ENCODE measurements around the gene GALNT11.
"Not testable (repeated sequence)": the region's sequence is repeated elsewhere in the genome, so short reads cannot be mapped to it uniquely, and the experiment has no call there.

The GALNT11 gene

DNA sequence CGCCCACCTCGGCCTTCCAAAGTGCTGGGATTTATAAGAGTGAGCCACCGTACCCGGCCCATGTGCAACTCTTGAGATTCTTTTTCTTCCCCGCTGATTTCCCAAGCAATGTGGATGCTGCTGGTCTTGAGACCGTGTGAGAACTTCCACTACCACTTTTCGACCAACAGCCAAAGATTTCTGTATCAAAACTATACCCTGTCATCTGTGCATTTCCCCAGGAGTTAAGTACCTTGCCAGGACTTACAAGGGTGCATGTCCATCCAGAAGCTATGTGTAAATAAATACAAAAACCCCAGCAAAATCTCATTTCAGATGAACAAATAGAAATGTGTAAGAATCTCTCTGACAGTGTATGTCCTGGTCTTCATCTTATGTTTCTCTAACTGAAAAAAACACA, 9.9 kb upstream of the GALNT11 start:
- Histone ChIP-seq H3K27ac (ENCODE audit: low read length) (no peak overlapping the region), H3K9me3 (replicated peaks; ENCODE audit: insufficient read depth, low read length) (no peaks in the 10 kb centered on the region), H3K4me2 (ENCODE audit: low read depth, low read length) (no peak overlapping the region)

DNA sequence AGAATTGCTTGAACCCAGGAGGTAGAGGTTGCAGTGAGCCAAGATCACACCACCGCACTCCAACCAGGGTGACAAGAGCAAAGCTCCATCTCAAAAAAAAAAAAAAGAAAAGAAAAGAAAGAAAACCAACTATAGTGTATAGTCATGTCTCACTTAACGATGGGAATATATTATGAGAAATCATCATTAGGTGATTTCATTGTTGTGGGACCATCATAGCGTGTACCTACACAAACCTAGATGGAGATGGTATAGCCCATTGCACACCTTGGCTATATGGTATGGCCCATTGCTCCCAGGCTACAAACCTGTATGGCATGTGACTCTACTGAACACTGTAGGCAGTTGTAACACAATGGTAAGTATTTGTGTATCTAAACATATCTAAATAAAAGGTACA, 8.5 kb upstream of the GALNT11 start:
- Histone ChIP-seq H3K4me3 (ENCODE audit: low read length) (no peak overlapping the region), H3K27me3 (replicated peaks; ENCODE audit: insufficient read depth, low read length) (no peaks in the 10 kb centered on the region), H3K4me2 (ENCODE audit: low read depth, low read length) (no peak overlapping the region), H3K9ac (ENCODE audit: low read length) (no peak overlapping the region), H2AFZ (ENCODE audit: low read length) (no peak overlapping the region), H3F3A (ENCODE audit: insufficient read depth, low read length) (no peaks in the 10 kb centered on the region), H3K9me2 (replicated peaks; ENCODE audit: insufficient read depth, low read length) (no peaks in the 10 kb centered on the region), H3K79me2 (ENCODE audit: low read length) (no peaks in the 10 kb centered on the region), H3K4me1 (ENCODE audit: low read length) (no peaks in the 10 kb centered on the region), H3K27ac (ENCODE audit: low read length) (no peak overlapping the region), H3K9me3 (replicated peaks; ENCODE audit: insufficient read depth, low read length) (no peaks in the 10 kb centered on the region), H3K36me3 (replicated peaks; ENCODE audit: insufficient read depth, low read length) (no peaks in the 10 kb centered on the region), H4K20me1 (ENCODE audit: insufficient read depth, low read length) (no peaks in the 10 kb centered on the region)
- no peak for DNase-seq
- TF ChIP-seq EZH2phosphoT487 (IDR thresholded peaks at IDR 0.05; ENCODE audit: low read length) (no peak), EZH2 (optimal IDR thresholded peaks at IDR 0.05; ENCODE audit: low read depth, low read length) (no peak)
- TF ChIP-seq, protein P1, sequence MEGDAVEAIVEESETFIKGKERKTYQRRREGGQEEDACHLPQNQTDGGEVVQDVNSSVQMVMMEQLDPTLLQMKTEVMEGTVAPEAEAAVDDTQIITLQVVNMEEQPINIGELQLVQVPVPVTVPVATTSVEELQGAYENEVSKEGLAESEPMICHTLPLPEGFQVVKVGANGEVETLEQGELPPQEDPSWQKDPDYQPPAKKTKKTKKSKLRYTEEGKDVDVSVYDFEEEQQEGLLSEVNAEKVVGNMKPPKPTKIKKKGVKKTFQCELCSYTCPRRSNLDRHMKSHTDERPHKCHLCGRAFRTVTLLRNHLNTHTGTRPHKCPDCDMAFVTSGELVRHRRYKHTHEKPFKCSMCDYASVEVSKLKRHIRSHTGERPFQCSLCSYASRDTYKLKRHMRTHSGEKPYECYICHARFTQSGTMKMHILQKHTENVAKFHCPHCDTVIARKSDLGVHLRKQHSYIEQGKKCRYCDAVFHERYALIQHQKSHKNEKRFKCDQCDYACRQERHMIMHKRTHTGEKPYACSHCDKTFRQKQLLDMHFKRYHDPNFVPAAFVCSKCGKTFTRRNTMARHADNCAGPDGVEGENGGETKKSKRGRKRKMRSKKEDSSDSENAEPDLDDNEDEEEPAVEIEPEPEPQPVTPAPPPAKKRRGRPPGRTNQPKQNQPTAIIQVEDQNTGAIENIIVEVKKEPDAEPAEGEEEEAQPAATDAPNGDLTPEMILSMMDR (IDR thresholded peaks at IDR 0.05; ENCODE audit: low read length): no peak

More for the DNA sequence above, 9.9 kb upstream of the GALNT11 start:
- Histone ChIP-seq H3K4me3 (ENCODE audit: low read length) (no peak overlapping the region), H3F3A (ENCODE audit: insufficient read depth, low read length) (no peaks in the 10 kb centered on the region), H3K27me3 (replicated peaks; ENCODE audit: insufficient read depth, low read length) (no peaks in the 10 kb centered on the region), H2AFZ (ENCODE audit: low read length) (no peak overlapping the region), H3K4me1 (ENCODE audit: low read length) (no peaks in the 10 kb centered on the region), H4K20me1 (ENCODE audit: insufficient read depth, low read length) (no peaks in the 10 kb centered on the region), H3K9ac (ENCODE audit: low read length) (no peak overlapping the region), H3K79me2 (ENCODE audit: low read length) (no peaks in the 10 kb centered on the region), H3K36me3 (replicated peaks; ENCODE audit: insufficient read depth, low read length) (no peaks in the 10 kb centered on the region), H3K9me2 (replicated peaks; ENCODE audit: insufficient read depth, low read length) (no peaks in the 10 kb centered on the region)
- no peak for DNase-seq
- TF ChIP-seq EZH2 (optimal IDR thresholded peaks at IDR 0.05; ENCODE audit: low read depth, low read length): no peak
- TF ChIP-seq, protein P1 (IDR thresholded peaks at IDR 0.05; ENCODE audit: low read length): no peak
- no peak for TF ChIP-seq EZH2phosphoT487 (IDR thresholded peaks at IDR 0.05; ENCODE audit: low read length)

DNA sequence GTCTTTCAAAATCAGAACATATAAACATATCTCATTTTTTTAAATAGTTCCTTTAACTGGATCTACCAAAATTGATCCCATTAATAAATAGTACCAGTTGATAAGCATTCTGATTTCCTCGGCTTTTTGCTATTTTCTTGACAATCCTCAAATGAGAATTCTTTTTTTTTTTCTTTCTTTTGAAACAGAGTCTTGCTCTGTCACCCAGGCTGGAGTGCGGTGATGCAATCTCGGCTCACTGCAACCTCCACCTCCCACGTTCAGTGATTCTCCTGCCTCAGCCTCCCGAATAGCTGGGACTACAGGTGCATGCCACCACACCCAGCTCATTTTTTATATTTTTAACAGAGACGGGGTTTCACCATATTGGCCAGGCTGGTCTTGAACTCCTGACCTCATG, 7.8 kb upstream of the GALNT11 start:
- not testable (repeated sequence) for H3K4me2 ChIP-seq (ENCODE audit: low read depth, low read length); H3K4me3 ChIP-seq (ENCODE audit: low read length); H2AFZ ChIP-seq (ENCODE audit: low read length); H3K9me2 ChIP-seq (replicated peaks; ENCODE audit: insufficient read depth, low read length); H3K4me1 ChIP-seq (ENCODE audit: low read length); H4K20me1 ChIP-seq (ENCODE audit: insufficient read depth, low read length); H3K9ac ChIP-seq (ENCODE audit: low read length); H3F3A ChIP-seq (ENCODE audit: insufficient read depth, low read length); H3K27ac ChIP-seq (ENCODE audit: low read length); H3K36me3 ChIP-seq (replicated peaks; ENCODE audit: insufficient read depth, low read length); H3K9me3 ChIP-seq (replicated peaks; ENCODE audit: insufficient read depth, low read length); H3K27me3 ChIP-seq (replicated peaks; ENCODE audit: insufficient read depth, low read length); H3K79me2 ChIP-seq (ENCODE audit: low read length); DNase-seq

DNA sequence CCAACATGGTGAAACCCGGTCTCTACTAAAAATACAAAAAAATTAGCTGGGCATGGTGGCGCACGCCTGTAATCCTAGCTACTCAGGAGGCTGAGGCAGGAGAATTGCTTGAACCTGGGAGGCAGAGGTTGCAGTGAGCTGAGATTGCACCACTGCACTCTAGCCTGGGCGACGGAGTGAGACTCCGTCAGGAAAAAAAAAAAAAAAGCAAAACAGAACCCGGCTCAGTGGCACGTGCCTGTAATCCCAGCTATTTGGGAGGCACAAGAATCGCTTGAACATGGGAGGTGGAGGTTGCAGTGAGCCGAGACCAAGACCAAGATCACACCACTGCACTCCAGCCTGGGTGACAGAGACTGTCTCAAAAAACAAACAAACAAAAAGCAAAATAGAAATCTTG, 3.7 kb upstream of the GALNT11 start:
- H3K4me3 ChIP-seq (ENCODE audit: low read length); H3K27ac ChIP-seq (ENCODE audit: low read length); H3K9me3 ChIP-seq (replicated peaks; ENCODE audit: insufficient read depth, low read length): not testable (repeated sequence)

More for the DNA sequence above, 3.7 kb upstream of the GALNT11 start:
- H3K9ac ChIP-seq (ENCODE audit: low read length); H2AFZ ChIP-seq (ENCODE audit: low read length); H3K9me2 ChIP-seq (replicated peaks; ENCODE audit: insufficient read depth, low read length); H3K79me2 ChIP-seq (ENCODE audit: low read length); H3K27me3 ChIP-seq (replicated peaks; ENCODE audit: insufficient read depth, low read length); H3F3A ChIP-seq (ENCODE audit: insufficient read depth, low read length); H3K4me2 ChIP-seq (ENCODE audit: low read depth, low read length); DNase-seq; H3K36me3 ChIP-seq (replicated peaks; ENCODE audit: insufficient read depth, low read length); H4K20me1 ChIP-seq (ENCODE audit: insufficient read depth, low read length); H3K4me1 ChIP-seq (ENCODE audit: low read length): not testable (repeated sequence)
